H1 (cell line): ENCODE measurements around the gene JPT1. TPM values are rescaled to one million over a fixed set of nuclear protein-coding genes. Genes with fewer than 3 reads are reported as not detected.

Source experiments
- polyA plus RNA-seq, 7 experiments: library from polyadenylated mRNA; depleted of rRNA in 3 of 7; stranded (reverse) in 5 of 7; unstranded in 2 of 7; fragments of >200 nt in 5 of 7; fragments of 200-250 nt in 2 of 7; gene quantifications; 1 replicate in 5 of 7; 2 replicates in 1 of 7; 4 replicates in 1 of 7; pipeline versions ENCODE4 v1.2.1 to v1.2.3, GENCODE V29; 2011 to 2013; ENCODE audit warnings: missing spikeins in 2 of 7, mixed read lengths in 2 of 7
- small RNA-seq: library from polyadenylated mRNA; stranded (forward); fragments of <200 nt; extraction: miRNeasy Mini kit (QIAGEN cat#:217004); gene quantifications from one replicate; pipeline ENCODE3, GENCODE V24; 2013; ENCODE audit not compliant: insufficient read depth
- total RNA-seq: library from RNA; stranded (reverse); fragmentation: NEBNext Ultra II Directional; extraction: Animal tissue kit (Norgen Biotek cat#: 25700); gene quantifications from 2 replicates; pipeline ENCODE4 v1.2.1, GENCODE V29; 2021

JPT1 gene
- total and polyA plus RNA-seq, 2 of the 8 experiments (the other 6 are each of a cell fraction or from before 2014, with no cell fraction given), result 154 to 369 TPM

Small RNAs within 50 kb of the gene (small RNA-seq; reads per million reads assigned to genes)
- not detected for gene RF00019

Other genes with a start within 250 kb of the JPT1 start
- gene USH1G, start 231.3 kb downstream of the JPT1 start, total RNA-seq, result 1.6 and 1.7 TPM in 2 replicates
- gene USH1G, start 231.3 kb downstream of the JPT1 start, polyA plus RNA-seq (2011; rRNA removed), result 4.3 and 5.0 TPM in 2 replicates
- not detected in 2 replicates for gene OTOP2, start 230.2 kb downstream of the JPT1 start, total RNA-seq
- gene OTOP2, start 230.2 kb downstream of the JPT1 start, polyA plus RNA-seq (2011; rRNA removed), result 0.23 and 0.27 TPM in 2 replicates
- not detected in 2 replicates for gene OTOP3, start 218.6 kb downstream of the JPT1 start, total RNA-seq
- 0.05 and 0.09 TPM in 2 replicates for gene OTOP3, start 218.6 kb downstream of the JPT1 start, polyA plus RNA-seq (2011; rRNA removed)
- 13.8 and 15.1 TPM in 2 replicates for gene HID1, start 181.8 kb downstream of the JPT1 start, total RNA-seq
- gene HID1, start 181.8 kb downstream of the JPT1 start, polyA plus RNA-seq (2011; rRNA removed), result 25.9 and 36.3 TPM in 2 replicates
- 38.1 and 40.5 TPM in 2 replicates for gene CDR2L, start 166.9 kb downstream of the JPT1 start, total RNA-seq
- 20.4 and 26.8 TPM in 2 replicates for gene CDR2L, start 166.9 kb downstream of the JPT1 start, polyA plus RNA-seq (2011; rRNA removed)
- 48.5 and 49.1 TPM in 2 replicates for gene MRPL58, start 141.8 kb downstream of the JPT1 start, total RNA-seq
- 43.2 and 43.6 TPM in 2 replicates for gene MRPL58, start 141.8 kb downstream of the JPT1 start, polyA plus RNA-seq (2011; rRNA removed)
- 326 and 335 TPM in 2 replicates for gene ATP5PD, start 107.5 kb downstream of the JPT1 start, total RNA-seq
- 254 and 407 TPM in 2 replicates for gene ATP5PD, start 107.5 kb downstream of the JPT1 start, polyA plus RNA-seq (2011; rRNA removed)
- gene KCTD2, start 107.3 kb downstream of the JPT1 start, total RNA-seq, result 33.7 and 34.1 TPM in 2 replicates
- 32.6 and 36.8 TPM in 2 replicates for gene KCTD2, start 107.3 kb downstream of the JPT1 start, polyA plus RNA-seq (2011; rRNA removed)
- gene SLC16A5, start 66.6 kb downstream of the JPT1 start, total RNA-seq, result 16.6 and 17.1 TPM in 2 replicates
- gene SLC16A5, start 66.6 kb downstream of the JPT1 start, polyA plus RNA-seq (2011; rRNA removed), result 34.7 and 54.8 TPM in 2 replicates
- 13.6 TPM in 2 replicates for gene ARMC7, start 44.5 kb downstream of the JPT1 start, total RNA-seq
- gene ARMC7, start 44.5 kb downstream of the JPT1 start, polyA plus RNA-seq (2011; rRNA removed), result 9.8 and 12.4 TPM in 2 replicates
- 52.1 and 66.9 TPM in 2 replicates for gene NT5C, start 22.8 kb downstream of the JPT1 start, total RNA-seq
- 66.4 and 98.6 TPM in 2 replicates for gene NT5C, start 22.8 kb downstream of the JPT1 start, polyA plus RNA-seq (2011; rRNA removed)
- gene SUMO2, start 28.4 kb upstream of the JPT1 start, total RNA-seq, result 779 and 788 TPM in 2 replicates
- gene SUMO2, start 28.4 kb upstream of the JPT1 start, polyA plus RNA-seq (2011; rRNA removed), result 91.0 and 184 TPM in 2 replicates
- 97.4 and 98.5 TPM in 2 replicates for gene NUP85, start 51.2 kb upstream of the JPT1 start, total RNA-seq
- gene NUP85, start 51.2 kb upstream of the JPT1 start, polyA plus RNA-seq (2011; rRNA removed), result 154 and 163 TPM in 2 replicates
- gene GGA3, start 107.1 kb upstream of the JPT1 start, total RNA-seq, result 54.2 and 60.0 TPM in 2 replicates
- 40.6 and 53.8 TPM in 2 replicates for gene GGA3, start 107.1 kb upstream of the JPT1 start, polyA plus RNA-seq (2011; rRNA removed)
- gene MRPS7, start 107.4 kb upstream of the JPT1 start, total RNA-seq, result 75.5 and 79.4 TPM in 2 replicates
- gene MRPS7, start 107.4 kb upstream of the JPT1 start, polyA plus RNA-seq (2011; rRNA removed), result 53.9 and 63.4 TPM in 2 replicates
- 16.1 and 17.5 TPM in 2 replicates for gene MIF4GD, start 116.7 kb upstream of the JPT1 start, total RNA-seq
- gene MIF4GD, start 116.7 kb upstream of the JPT1 start, polyA plus RNA-seq (2011; rRNA removed), result 51.1 and 60.6 TPM in 2 replicates
- gene SLC25A19, start 134.9 kb upstream of the JPT1 start, total RNA-seq, result 28.6 and 33.3 TPM in 2 replicates
- 32.6 and 34.2 TPM in 2 replicates for gene SLC25A19, start 134.9 kb upstream of the JPT1 start, polyA plus RNA-seq (2011; rRNA removed)